ENCODE measurements around the gene RAI14.

DNA sequence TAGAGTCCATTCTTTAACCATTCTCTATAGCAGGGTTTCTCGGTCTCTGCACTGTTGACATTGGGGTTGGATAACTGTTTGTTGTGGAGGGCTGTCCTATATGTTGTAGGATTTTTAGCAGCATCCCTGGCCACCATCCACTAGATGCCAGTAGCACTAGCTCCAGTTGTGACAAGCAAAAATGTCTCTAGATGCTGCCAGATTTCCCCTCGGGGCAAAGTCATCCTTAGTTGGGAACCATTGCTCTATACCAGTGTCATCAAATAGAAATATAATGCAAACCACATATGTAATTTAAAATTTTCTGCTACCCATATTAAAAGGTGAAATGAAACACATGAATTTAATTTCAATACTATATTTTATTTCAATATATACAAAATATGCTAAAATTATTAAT lies 185.7 kb downstream of the RAI14 start:
- no peak for TF ChIP-seq CTCF (IDR thresholded peaks at IDR 0.05)
- no peak for TF ChIP-seq POLR2A (IDR thresholded peaks at IDR 0.05)

All from heart left ventricle (tissue), 13 donors.